CD8-positive, alpha-beta memory T cell (primary cell): ENCODE results near the gene STK40. TPM values are rescaled to one million over a fixed set of nuclear protein-coding genes. Genes with fewer than 3 reads are reported as not detected.

ENCODE experiments used
- CTCF ChIA-PET: fragments of 350-600 bp; sonication (Branson Sonifier 250); formaldehyde crosslinking; loops from one replicate; lab custom pipeline; 2021; ENCODE audit warnings: antibody characterized with exemption; lab: Charles Lee
- POLR2A ChIA-PET: fragments of 350-600 bp; sonication (Branson Sonifier 250); formaldehyde crosslinking; loops from one replicate; lab custom pipeline; 2021; ENCODE audit warnings: antibody characterized with exemption; lab: Charles Lee
- DNase-seq, 5 donors: peaks; one replicate each; pipeline versions ENCODE4 v3.0.0 to v3.0.0-alpha.2; 2020 to 2022; ENCODE audit warnings: mixed read lengths in 1 of 5
- H3K27ac ChIP-seq: one replicate; pipeline ENCODE4 v1.7.0; 2013; ENCODE audit warnings: low read depth, mild to moderate bottlenecking, low read length, moderate library complexity
- H3K27me3 ChIP-seq: 2 replicates; pipeline ENCODE4 v1.7.0; 2013; ENCODE audit warnings: low read length, mild to moderate bottlenecking; ENCODE audit not compliant: insufficient read depth, poor library complexity, severe bottlenecking
- H3K36me3 ChIP-seq: 2 replicates; pipeline ENCODE4 v1.7.0; 2013; ENCODE audit warnings: mild to moderate bottlenecking, low read length, moderate library complexity; ENCODE audit not compliant: insufficient read depth
- H3K4me1 ChIP-seq: 2 replicates; pipeline ENCODE4 v1.7.0; 2013; ENCODE audit warnings: mild to moderate bottlenecking, low read length, moderate library complexity; ENCODE audit not compliant: insufficient read depth
- H3K4me3 ChIP-seq: 2 replicates; pipeline ENCODE4 v1.7.0; 2013; ENCODE audit warnings: mild to moderate bottlenecking, low read length
- H3K9me3 ChIP-seq: 2 replicates; pipeline ENCODE4 v1.7.0; 2013; ENCODE audit warnings: mild to moderate bottlenecking, low read length
- H3K27ac Mint-ChIP-seq, 8 donors: one replicate each; pipeline ENCODE4 v1.8.0; 2020 to 2021; ENCODE audit warnings: mixed read lengths in 8 of 8, mild to moderate bottlenecking in 6 of 8, inconsistent platforms in 3 of 8, moderate library complexity in 3 of 8
- H3K27me3 Mint-ChIP-seq, 2 donors: one replicate each; pipeline ENCODE4 v1.8.0; 2020 to 2021; ENCODE audit warnings: mixed read lengths in 2 of 2, mild to moderate bottlenecking in 1 of 2, moderate library complexity in 1 of 2
- H3K36me3 Mint-ChIP-seq, 3 donors: one replicate each; pipeline ENCODE4 v1.8.0; 2020 to 2021; ENCODE audit warnings: mixed read lengths in 3 of 3, inconsistent platforms in 1 of 3, mild to moderate bottlenecking in 1 of 3
- H3K4me1 Mint-ChIP-seq, 3 donors: one replicate each; pipeline ENCODE4 v1.8.0; 2020 to 2021; ENCODE audit warnings: mixed read lengths in 3 of 3, inconsistent platforms in 1 of 3, mild to moderate bottlenecking in 1 of 3
- H3K4me3 Mint-ChIP-seq, 7 donors: one replicate each; pipeline ENCODE4 v1.8.0; 2020 to 2021; ENCODE audit warnings: mixed read lengths in 7 of 7, mild to moderate bottlenecking in 6 of 7, moderate library complexity in 4 of 7, inconsistent platforms in 2 of 7
- H3K9me3 Mint-ChIP-seq, 5 donors: one replicate each; pipeline ENCODE4 v1.8.0; 2020 to 2022; ENCODE audit warnings: mixed read lengths in 5 of 5, mild to moderate bottlenecking in 3 of 5, moderate library complexity in 2 of 5, inconsistent platforms in 1 of 5
- polyA plus RNA-seq: library from polyadenylated mRNA; unstranded; fragments of 300-500 nt; fragmentation: Illumina TruSeq; gene quantifications from one replicate; pipeline ENCODE4 v1.2.3, GENCODE V29; 2021
- total RNA-seq, 2 experiments: library from RNA; stranded (reverse); gene quantifications; one replicate each; pipeline ENCODE4 v1.2.3, GENCODE V29; 2021

STK40 gene
- total and polyA plus RNA-seq, 3 experiments from 2014 or later: 52.9 to 56.8 (median 53.7) TPM

GRCh38 chr1:36419569-36419968, 33.8 kb upstream of the STK40 start:
- H3K27ac Mint-ChIP-seq: no peak overlapping the region
- CTCF ChIA-PET: interaction anchor here (0.7 to 2.4 kb wide), 9 partner anchors 8 to 301 kb away, joined by 3 to 22 read pairs (median 4); partner anchors contain the start of genes OSCP1, SH3D21 and TRAPPC3

DNA sequence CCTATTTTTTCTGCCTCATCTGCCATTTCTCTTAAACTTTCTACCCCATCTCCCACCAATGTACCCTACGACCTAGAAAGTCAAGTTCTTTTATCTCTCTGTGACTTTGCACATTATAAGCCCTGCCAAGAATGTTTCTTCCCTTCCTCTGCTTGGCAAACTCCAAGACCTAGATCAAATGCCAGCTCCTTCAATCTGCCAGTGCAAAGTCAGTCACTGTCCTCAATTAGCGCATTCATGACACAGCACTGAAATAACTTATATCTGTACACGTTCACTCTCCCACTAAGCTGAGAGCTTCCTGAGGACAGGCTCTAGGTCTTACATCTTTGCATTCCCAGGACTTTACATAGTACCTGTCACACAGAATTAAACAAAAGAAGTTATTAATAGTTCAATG, 33.4 kb upstream of the STK40 start:
- ChIA-PET POLR2A (no interaction called here), CTCF (interaction anchor here (0.7 to 2.4 kb wide), 6 partner anchors 14 to 270 kb away, joined by 3 to 22 read pairs (median 5); partner anchors contain the start of genes OSCP1 and TRAPPC3)
- Mint-ChIP-seq H3K4me1 (peaks cover 11 to 13% (median 13%) of the 10 kb centered on the region in 3 donors), H3K36me3 (no peaks in the 10 kb centered on the region), H3K9me3 (no peaks in the 10 kb centered on the region), H3K27me3 (no peaks in the 10 kb centered on the region), H3K27ac (peak overlapping the region in 1 of 8 donors; percentile 32), H3K4me3 (no peak overlapping the region)
- H3K4me1 ChIP-seq: peaks cover 23% of the 10 kb centered on the region
- H3K27ac ChIP-seq: no peak overlapping the region
- no peaks in the 10 kb centered on the region for H3K9me3 ChIP-seq
- H3K27me3 ChIP-seq: no peaks in the 10 kb centered on the region
- H3K4me3 ChIP-seq: no peak overlapping the region
- no peaks in the 10 kb centered on the region for H3K36me3 ChIP-seq
- DNase-seq: no peak

More at GRCh38 chr1:36419569-36419968, 33.8 kb upstream of the STK40 start:
- no peak overlapping the region for H3K4me3 Mint-ChIP-seq
- Histone ChIP-seq H3K4me1 (peaks cover 23% of the 10 kb centered on the region), H3K36me3 (no peaks in the 10 kb centered on the region), H3K27ac (no peak overlapping the region), H3K9me3 (no peaks in the 10 kb centered on the region), H3K4me3 (no peak overlapping the region), H3K27me3 (no peaks in the 10 kb centered on the region)
- no peak for DNase-seq
- POLR2A ChIA-PET: no interaction called here
- peaks cover 11 to 13% (median 13%) of the 10 kb centered on the region in 3 donors for H3K4me1 Mint-ChIP-seq
- no peaks in the 10 kb centered on the region for H3K27me3 Mint-ChIP-seq
- H3K36me3 Mint-ChIP-seq: no peaks in the 10 kb centered on the region
- H3K9me3 Mint-ChIP-seq: no peaks in the 10 kb centered on the region

GRCh38 chr1:36417931-36418330, 32.2 kb upstream of the STK40 start:
- Mint-ChIP-seq H3K4me1 (peaks cover 11 to 13% (median 13%) of the 10 kb centered on the region in 3 donors), H3K27ac (peak overlapping the region in 2 of 8 donors; percentile 61 to 73), H3K27me3 (no peaks in the 10 kb centered on the region), H3K9me3 (no peaks in the 10 kb centered on the region), H3K36me3 (no peaks in the 10 kb centered on the region), H3K4me3 (no peak overlapping the region)
- ChIA-PET POLR2A (no interaction called here), CTCF (interaction anchor here (0.6 kb wide), 1 partner anchor 111 kb away, joined by 3 read pairs; the partner anchor contains the start of gene SH3D21)
- H3K27me3 ChIP-seq: no peaks in the 10 kb centered on the region
- DNase-seq: no peak
- H3K36me3 ChIP-seq: no peaks in the 10 kb centered on the region
- H3K9me3 ChIP-seq: no peaks in the 10 kb centered on the region
- H3K27ac ChIP-seq: no peak overlapping the region
- no peak overlapping the region for H3K4me3 ChIP-seq
- H3K4me1 ChIP-seq: peaks cover 23% of the 10 kb centered on the region

DNA sequence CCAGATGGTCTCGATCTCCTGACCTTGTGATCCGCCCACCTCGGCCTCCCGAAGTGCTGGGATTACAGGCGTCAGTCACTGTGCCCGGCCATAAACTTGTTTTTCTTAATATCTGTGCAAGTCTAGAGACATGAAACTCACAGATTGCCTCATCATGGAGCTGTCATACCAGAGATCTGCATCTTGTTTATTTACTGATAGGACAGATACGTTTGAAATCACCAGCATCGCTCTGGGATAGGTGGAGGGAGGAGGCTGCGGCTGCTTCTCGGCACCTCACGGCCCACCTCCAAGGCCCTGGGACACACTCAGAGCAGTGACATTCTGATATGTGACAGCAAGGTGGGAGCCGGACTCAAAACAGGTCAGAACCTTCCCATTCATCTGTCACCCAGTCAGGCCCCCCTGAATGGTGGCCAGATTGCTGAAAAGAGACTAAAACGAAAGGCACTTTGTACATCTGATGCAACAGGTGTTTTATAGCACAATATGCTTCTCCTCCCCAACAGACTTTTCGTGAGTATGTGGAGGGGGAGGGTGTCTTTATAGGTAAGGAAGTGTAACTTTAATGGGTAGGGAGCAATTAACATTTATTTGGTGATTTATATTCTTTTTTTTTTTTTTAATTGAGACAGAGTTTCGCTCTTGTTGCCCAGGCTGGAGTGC, 30.1 kb upstream of the STK40 start:
- no peaks in the 10 kb centered on the region for H3K27me3 Mint-ChIP-seq
- Histone ChIP-seq H3K27me3 (no peaks in the 10 kb centered on the region), H3K4me3 (no peak overlapping the region), H3K36me3 (no peaks in the 10 kb centered on the region), H3K4me1 (peaks cover 17% of the 10 kb centered on the region), H3K27ac (no peak overlapping the region), H3K9me3 (no peaks in the 10 kb centered on the region)
- no peak for DNase-seq
- POLR2A ChIA-PET: no interaction called here
- H3K4me1 Mint-ChIP-seq: peaks cover 11 to 17% (median 15%) of the 10 kb centered on the region in 3 donors
- CTCF ChIA-PET: interaction anchor here (0.7 to 1.0 kb wide), 2 partner anchors 13 to 73 kb away, joined by 3 read pairs; no protein-coding TSS in a partner anchor
- no peaks in the 10 kb centered on the region for H3K9me3 Mint-ChIP-seq
- peak overlapping the region in 1 of 8 donors; percentile 68 for H3K27ac Mint-ChIP-seq
- peaks cover 0 to 4% (median 0%) of the 10 kb centered on the region in 3 donors for H3K36me3 Mint-ChIP-seq
- H3K4me3 Mint-ChIP-seq: no peak overlapping the region

DNA sequence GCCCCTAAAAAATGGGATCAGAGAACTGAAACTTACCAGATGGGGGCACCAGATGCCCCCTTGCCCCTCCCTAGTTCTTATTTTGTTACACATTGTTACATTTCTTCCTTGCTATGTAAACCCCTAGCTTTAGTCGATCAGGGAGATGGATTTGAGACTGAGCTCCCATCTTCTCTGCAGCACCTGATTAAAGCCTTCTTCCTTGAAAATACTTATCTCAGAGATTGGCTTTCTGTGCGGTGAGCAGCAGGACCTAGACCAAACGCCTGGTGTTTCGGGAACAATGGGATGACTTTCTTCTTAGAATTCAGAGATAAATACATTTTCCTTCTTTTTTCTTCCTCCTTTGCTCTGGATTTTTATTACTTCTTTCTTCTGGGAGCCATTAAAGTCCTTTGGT, 28.7 kb upstream of the STK40 start:
- ChIA-PET CTCF (interaction anchor here (1.4 kb wide), 1 partner anchor 15 kb away, joined by 3 read pairs; no protein-coding TSS in a partner anchor), POLR2A (no interaction called here)
- H3K27me3 ChIP-seq: no peaks in the 10 kb centered on the region
- H3K36me3 ChIP-seq: no peaks in the 10 kb centered on the region
- Mint-ChIP-seq H3K4me1 (peaks cover 5 to 10% (median 9%) of the 10 kb centered on the region in 3 donors), H3K27ac (no peak overlapping the region), H3K36me3 (peaks cover 0 to 4% (median 0%) of the 10 kb centered on the region in 3 donors), H3K27me3 (no peaks in the 10 kb centered on the region), H3K9me3 (no peaks in the 10 kb centered on the region), H3K4me3 (no peak overlapping the region)
- no peak overlapping the region for H3K4me3 ChIP-seq
- H3K4me1 ChIP-seq: peaks cover 4% of the 10 kb centered on the region
- H3K9me3 ChIP-seq: no peaks in the 10 kb centered on the region
- no peak overlapping the region for H3K27ac ChIP-seq
- DNase-seq: no peak

GRCh38 chr1:36411674-36412648, 26.2 kb upstream of the STK40 start:
- ChIA-PET POLR2A (interaction anchor here (0.7 kb wide), 1 partner anchor 27 kb away, joined by 5 read pairs; no protein-coding TSS in a partner anchor), CTCF (interaction anchor here (0.9 to 1.8 kb wide), 3 partner anchors 8 to 21 kb away, joined by 3 to 4 read pairs (median 3); no protein-coding TSS in a partner anchor)
- Histone ChIP-seq H3K27ac (no peak overlapping the region), H3K36me3 (no peaks in the 10 kb centered on the region), H3K27me3 (no peaks in the 10 kb centered on the region), H3K4me3 (no peak overlapping the region), H3K9me3 (no peaks in the 10 kb centered on the region), H3K4me1 (no peaks in the 10 kb centered on the region)
- Mint-ChIP-seq H3K4me1 (peaks cover 5 to 10% (median 9%) of the 10 kb centered on the region in 3 donors), H3K27me3 (no peaks in the 10 kb centered on the region), H3K36me3 (peaks cover 0 to 4% (median 0%) of the 10 kb centered on the region in 3 donors), H3K4me3 (peak overlapping the region in 2 of 7 donors; percentile 23 to 46), H3K27ac (peak overlapping the region in 6 of 8 donors; percentile 43 to 88 (median 82)), H3K9me3 (no peaks in the 10 kb centered on the region)
- DNase-seq: peak in 3 of 5 donors; percentile 17 to 30 (median 20)

GRCh38 chr1:36408479-36408878, 22.8 kb upstream of the STK40 start:
- Histone ChIP-seq H3K4me3 (no peak overlapping the region), H3K27me3 (no peaks in the 10 kb centered on the region), H3K9me3 (no peaks in the 10 kb centered on the region), H3K4me1 (no peaks in the 10 kb centered on the region), H3K36me3 (no peaks in the 10 kb centered on the region), H3K27ac (no peak overlapping the region)
- peaks cover 0 to 4% (median 0%) of the 10 kb centered on the region in 3 donors for H3K36me3 Mint-ChIP-seq
- no peaks in the 10 kb centered on the region for H3K27me3 Mint-ChIP-seq
- no peak overlapping the region for H3K4me3 Mint-ChIP-seq
- no peak for DNase-seq
- ChIA-PET POLR2A (no interaction called here), CTCF (interaction anchor here (0.7 kb wide), 1 partner anchor 27 kb away, joined by 5 read pairs; no protein-coding TSS in a partner anchor)
- no peaks in the 10 kb centered on the region for H3K9me3 Mint-ChIP-seq
- peaks cover 5 to 10% (median 9%) of the 10 kb centered on the region in 3 donors for H3K4me1 Mint-ChIP-seq
- no peak overlapping the region for H3K27ac Mint-ChIP-seq
